Psoas muscle (tissue), 8 donors: ENCODE results near the gene PML. TPM values are rescaled to one million over a fixed set of nuclear protein-coding genes. Genes with fewer than 3 reads are reported as not detected.

Experiments used
- ATAC-seq, 4 donors: fragments of 200-7000 bp; cut with Tn5 transposase; one replicate each; pipeline ENCODE4 v1.9.1; 2020; ENCODE audit warnings: moderate library complexity in 3 of 4, mild to moderate bottlenecking in 2 of 4
- DNase-seq, 2 donors: peaks; one replicate each; pipeline ENCODE4 v3.0.0-alpha.2; 2020
- H3K27ac ChIP-seq: fragments of 200-600 bp; one replicate; pipeline ENCODE4 v1.8.0; 2022
- H3K27me3 ChIP-seq, 3 donors: fragments of 200-600 bp in 1 of 3; one replicate each; pipeline versions ENCODE4 v1.6.1 to v1.8.0; 2013 to 2022; ENCODE audit warnings: low read length in 2 of 3, mild to moderate bottlenecking in 2 of 3, moderate library complexity in 1 of 3; ENCODE audit not compliant: insufficient read depth in 3 of 3
- H3K36me3 ChIP-seq, 2 donors: fragments of 200-600 bp in 1 of 2; one replicate each; pipeline versions ENCODE4 v1.6.1 to v1.8.0; 2013 to 2022; ENCODE audit warnings: low read depth in 1 of 2, mild to moderate bottlenecking in 1 of 2, moderate library complexity in 1 of 2; ENCODE audit not compliant: insufficient read depth in 1 of 2
- H3K4me1 ChIP-seq: fragments of 200-600 bp; one replicate; pipeline ENCODE4 v1.8.0; 2022
- H3K4me3 ChIP-seq: fragments of 200-600 bp; one replicate; pipeline ENCODE4 v1.8.0; 2022; ENCODE audit warnings: mild to moderate bottlenecking
- H3K9me3 ChIP-seq: fragments of 200-600 bp; one replicate; pipeline ENCODE4 v1.8.0; 2022
- CTCF ChIP-seq: fragments of 200-600 bp; IDR thresholded peaks from one replicate; pipeline ENCODE4 v1.8.0; 2022; ENCODE audit warnings: antibody characterized with exemption
- WGBS, 3 donors: extraction: QIAGEN DNeasy Blood & Tissue Kit; methylation state at CpG; one replicate each; pipeline versions ENCODE4 v1.1.6 to v1.1.7; 2013; 5-methylcytosine and 5-hydroxymethylcytosine counted together
- intact Hi-C, 2 donors: fragments of 100-400 bp; cut with DNase I; formaldehyde crosslinking; loops; one replicate each; pipeline versions ENCODE4 v1.11.0 to v1.14.2; 2022
- polyA plus RNA-seq, 3 donors: library from polyadenylated mRNA; stranded (reverse); fragments of 200-250 nt; gene quantifications; one replicate each; pipeline ENCODE4 v1.2.3, GENCODE V29; 2013
- total RNA-seq, 4 donors: library from RNA; stranded (reverse); fragmentation: NEBNext Ultra II Directional in 2 of 4; extraction: Animal tissue kit (Norgen Biotek cat#: 25700) in 2 of 4; gene quantifications; one replicate each; pipeline versions ENCODE4 v1.2.1 to v1.2.4, GENCODE V29; 2021 to 2023
- donor health status: healthy with polysubstance abuse.
- donor health status: DM: no; HTN: no; CAD: no; lungs with moderate emphysema.
- donor health status: Bipolar disorder and iron deficiency.
- donor health status: healthy.
- donor health status: DM: yes; HTN: yes; CAD: no.
- donor health status: DM: no; HTN: no; CAD: no.
- donor health status: DM: no; HTN: no; CAD: no.
- donor health status: DM: yes; HTN: yes; CAD: no.

PML gene
- total and polyA plus RNA-seq, 7 donors, result 6.7 to 22.6 (median 15.0) TPM

- DNase-seq, result no peak
- ATAC-seq, result no peak
- WGBS, 3 donors, result 79 to 84% (median 82%) methylated on average over 5 of the region's 5 CpGs
- Histone ChIP-seq H3K4me1 (peaks cover 50% of the 10 kb centered on the region), H3K27ac (peak overlapping the region; percentile 91), H3K9me3 (no peaks in the 10 kb centered on the region), H3K27me3 (no peaks in the 10 kb centered on the region), H3K36me3 (peaks cover 0 to 20% of the 10 kb centered on the region in 2 donors), H3K4me3 (peak overlapping the region; percentile 97)
- intact Hi-C loops, result no loop called here
- TF ChIP-seq CTCF, result no peak
Measured at GRCh38 chr15:73992594-73992898, 2.0 kb upstream of the PML start.

- intact Hi-C loops, result no loop called here
- peaks cover 54% of the 10 kb centered on the region for H3K4me1 ChIP-seq
- H3K9me3 ChIP-seq, result no peaks in the 10 kb centered on the region
- ATAC-seq (no peak), DNase-seq (no peak)
- H3K27me3 ChIP-seq, result no peaks in the 10 kb centered on the region
- peak overlapping the region; percentile 92 for H3K4me3 ChIP-seq
- no peak overlapping the region for H3K27ac ChIP-seq
- no peak for TF ChIP-seq CTCF
- 86 to 90% (median 87%) methylated on average over 10 of the region's 10 CpGs for WGBS, 3 donors
- H3K36me3 ChIP-seq, result peaks cover 0 to 19% of the 10 kb centered on the region in 2 donors
Measured at GRCh38 chr15:73993211-73993994, 1.1 kb upstream of the PML start.

GRCh38 chr15:73994912-73995622 is 551 bp downstream of the PML start:
- TF ChIP-seq CTCF, result no peak
- peak; percentile 39 to 69 for DNase-seq
- H3K27ac ChIP-seq, result peak overlapping the region; percentile 79
- H3K36me3 ChIP-seq, result peaks cover 7 to 22% of the 10 kb centered on the region in 2 donors
- intact Hi-C loops, result no loop called here
- H3K9me3 ChIP-seq, result no peaks in the 10 kb centered on the region
- 2 to 3% (median 3%) methylated on average over 18 of the region's 18 CpGs for WGBS, 3 donors
- peak in 2 of 4 donors; percentile 4 to 21 for ATAC-seq
- peak overlapping the region; percentile 92 for H3K4me3 ChIP-seq
- H3K4me1 ChIP-seq, result peaks cover 44% of the 10 kb centered on the region
- no peaks in the 10 kb centered on the region for H3K27me3 ChIP-seq

- 57 to 60% (median 58%) methylated on average over 2 of the region's 2 CpGs for WGBS, 3 donors
- Histone ChIP-seq H3K4me3 (peak overlapping the region; percentile 92), H3K4me1 (peaks cover 43% of the 10 kb centered on the region), H3K36me3 (peaks cover 7 to 28% of the 10 kb centered on the region in 2 donors), H3K27ac (peak overlapping the region; percentile 79), H3K9me3 (no peaks in the 10 kb centered on the region), H3K27me3 (no peaks in the 10 kb centered on the region)
- ATAC-seq, result no peak
- no peak for TF ChIP-seq CTCF
- DNase-seq, result no peak
- intact Hi-C loops, result no loop called here
Measured at GRCh38 chr15:73996267-73996666, 1.8 kb downstream of the PML start.
